ENCODE results near the gene TP53AIP1.

DNA sequence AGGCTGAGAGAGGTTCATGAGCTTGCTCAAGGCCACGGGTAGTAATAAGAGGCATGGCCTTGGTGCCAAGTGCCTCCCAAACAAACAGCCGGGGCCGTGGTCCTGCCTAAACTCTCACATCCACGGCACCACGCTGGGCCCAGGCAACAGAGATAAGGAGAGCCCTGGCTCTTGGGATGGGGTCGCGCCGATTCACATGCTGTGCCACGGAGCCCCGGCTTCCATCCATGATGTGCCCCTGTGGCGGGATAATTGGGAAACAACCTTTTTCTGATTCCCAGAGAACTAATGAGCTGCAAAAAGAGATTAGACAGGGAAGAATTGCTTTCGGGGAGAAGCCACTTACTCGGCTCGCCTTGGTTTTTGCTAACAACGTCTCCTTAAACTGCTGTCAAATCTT, 22.0 kb downstream of the TP53AIP1 start:
- TF ChIP-seq CTCF (IDR thresholded peaks at IDR 0.05) = no peak
- no peak for TF ChIP-seq POLR2AphosphoS5 (IDR thresholded peaks at IDR 0.05)

Measured in prostate gland (tissue), 2 donors.